Mesendoderm (in vitro differentiated cells): Measurements from ENCODE around the gene ZNF521.

Source experiments
- DNase-seq: peaks from one replicate; pipeline ENCODE4 v3.0.0; 2013
- H2AK5ac ChIP-seq: 2 replicates; pipeline ENCODE4 v1.6.1; 2013; ENCODE audit warnings: low read length, inconsistent platforms
- H2BK120ac ChIP-seq: 2 replicates; pipeline ENCODE4 v1.6.1; 2013; ENCODE audit warnings: low read depth, mild to moderate bottlenecking, low read length, moderate library complexity, mixed read lengths
- H2BK15ac ChIP-seq: replicated peaks from 2 replicates; pipeline ENCODE4 v1.6.1; 2013; ENCODE audit warnings: low read depth, mild to moderate bottlenecking, moderate library complexity
- H2BK5ac ChIP-seq: 2 replicates; pipeline ENCODE4 v1.6.1; 2013; ENCODE audit warnings: low read length, inconsistent platforms
- H3K18ac ChIP-seq: 2 replicates; pipeline ENCODE4 v1.6.1; 2013; ENCODE audit warnings: mild to moderate bottlenecking, low read length, mixed read lengths
- H3K23ac ChIP-seq: one replicate; pipeline ENCODE4 v1.6.1; 2013; ENCODE audit warnings: low read length
- H3K27ac ChIP-seq: 2 replicates; pipeline ENCODE4 v1.5.1; 2013; ENCODE audit warnings: low read depth, mild to moderate bottlenecking, inconsistent platforms, low read length, moderate library complexity
- H3K27me3 ChIP-seq: 2 replicates; pipeline ENCODE4 v1.6.1; 2013; ENCODE audit warnings: low read length, control low read depth, mild to moderate bottlenecking, inconsistent platforms; ENCODE audit not compliant: insufficient read depth, poor library complexity
- H3K36me3 ChIP-seq: 2 replicates; pipeline ENCODE4 v1.6.1; 2013; ENCODE audit warnings: low read length, inconsistent platforms; ENCODE audit not compliant: control insufficient read depth, insufficient read depth
- H3K4ac ChIP-seq: one replicate; pipeline ENCODE4 v1.6.1; 2013; ENCODE audit warnings: low read depth, mild to moderate bottlenecking, low read length, moderate library complexity
- H3K4me1 ChIP-seq: 2 replicates; pipeline ENCODE4 v1.6.1; 2013; ENCODE audit warnings: low read depth, low read length, inconsistent platforms; ENCODE audit not compliant: control insufficient read depth
- H3K4me2 ChIP-seq: 2 replicates; pipeline ENCODE4 v1.6.1; 2013; ENCODE audit warnings: low read length
- H3K4me3 ChIP-seq: 2 replicates; pipeline ENCODE4 v1.5.1; 2013; ENCODE audit warnings: mild to moderate bottlenecking, low read length
- H3K56ac ChIP-seq: one replicate; pipeline ENCODE4 v1.6.1; 2013; ENCODE audit warnings: low read length
- H3K79me1 ChIP-seq: 2 replicates; pipeline ENCODE4 v1.6.1; 2013; ENCODE audit warnings: low read length, inconsistent platforms
- H3K79me2 ChIP-seq: 2 replicates; pipeline ENCODE4 v1.6.1; 2013; ENCODE audit warnings: mild to moderate bottlenecking, low read length; ENCODE audit not compliant: control insufficient read depth, insufficient read depth
- H3K9ac ChIP-seq: 2 replicates; pipeline ENCODE4 v1.6.1; 2013; ENCODE audit warnings: low read length, inconsistent platforms
- H4K5ac ChIP-seq: one replicate; pipeline ENCODE4 v1.6.1; 2013; ENCODE audit warnings: low read length
- H4K8ac ChIP-seq: one replicate; pipeline ENCODE4 v1.6.1; 2013; ENCODE audit warnings: low read depth, mild to moderate bottlenecking, control low read depth, low read length, moderate library complexity
- WGBS: extraction: QIAGEN DNeasy Blood & Tissue Kit; methylation state at CpG from one replicate; pipeline ENCODE4 v1.1.7; 2013; ENCODE audit warnings: low lambda C conversion rate, missing lambda C conversion rate; ENCODE audit not compliant: insufficient coverage; ENCODE audit errors: extremely low coverage; 5-methylcytosine and 5-hydroxymethylcytosine counted together

The ZNF521 gene

GRCh38 chr18:25089470-25089869 is 262.5 kb downstream of the ZNF521 start:
- Histone ChIP-seq H3K56ac (no peak overlapping the region), H3K23ac (no peak overlapping the region), H4K8ac (no peak overlapping the region), H3K4me1 (no peaks in the 10 kb centered on the region), H2AK5ac (no peak overlapping the region), H2BK5ac (no peak overlapping the region), H2BK120ac (no peak overlapping the region), H3K79me2 (no peaks in the 10 kb centered on the region), H3K4me2 (no peak overlapping the region), H3K4ac (no peak overlapping the region), H4K5ac (no peak overlapping the region), H3K27me3 (no peaks in the 10 kb centered on the region), H2BK15ac (no peak overlapping the region), H3K36me3 (no peaks in the 10 kb centered on the region), H3K4me3 (no peak overlapping the region), H3K27ac (no peak overlapping the region), H3K9ac (no peak overlapping the region), H3K18ac (no peak overlapping the region), H3K79me1 (no peaks in the 10 kb centered on the region)
- DNase-seq, result no peak
- no CpG with 5 or more reads among the region's 6 CpGs for WGBS

DNA sequence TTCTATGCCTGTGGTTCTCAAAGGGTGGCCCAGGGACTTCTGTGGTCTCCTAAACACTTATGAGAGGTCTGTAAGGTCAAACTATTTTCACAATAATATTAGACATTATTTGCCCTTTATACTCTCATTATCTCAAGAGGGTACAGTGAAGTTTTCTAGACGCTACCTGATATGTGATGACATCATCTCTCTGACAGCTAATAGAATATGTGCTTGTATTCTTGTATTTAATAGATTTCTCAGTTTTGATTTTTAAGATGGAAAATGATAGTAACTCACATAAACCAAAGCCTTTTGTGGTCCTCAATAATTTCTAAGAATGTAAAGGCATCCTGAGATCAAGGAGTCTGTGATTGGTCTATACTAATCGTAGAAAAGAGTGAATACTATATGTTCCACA is 265.1 kb downstream of the ZNF521 start:
- DNase-seq, result no peak
- Histone ChIP-seq H3K27ac (no peak overlapping the region), H3K79me1 (no peaks in the 10 kb centered on the region), H2BK5ac (no peak overlapping the region), H3K18ac (no peak overlapping the region), H3K4me1 (no peaks in the 10 kb centered on the region), H3K23ac (no peak overlapping the region), H3K79me2 (no peaks in the 10 kb centered on the region), H3K4me3 (no peak overlapping the region), H3K4me2 (no peak overlapping the region), H2AK5ac (no peak overlapping the region), H4K8ac (no peak overlapping the region), H3K36me3 (no peaks in the 10 kb centered on the region), H2BK120ac (no peak overlapping the region), H3K27me3 (no peaks in the 10 kb centered on the region), H3K4ac (no peak overlapping the region), H4K5ac (no peak overlapping the region), H3K56ac (no peak overlapping the region), H2BK15ac (no peak overlapping the region), H3K9ac (no peak overlapping the region)
- WGBS, result no CpG with 5 or more reads among the region's 2 CpGs

GRCh38 chr18:25081001-25081400 is 271.0 kb downstream of the ZNF521 start:
- H3K4me2 ChIP-seq, result no peak overlapping the region
- no peak overlapping the region for H2BK120ac ChIP-seq
- H3K56ac ChIP-seq, result no peak overlapping the region
- H3K4me1 ChIP-seq, result peaks cover 7% of the 10 kb centered on the region
- no peak overlapping the region for H4K5ac ChIP-seq
- H3K79me1 ChIP-seq, result no peaks in the 10 kb centered on the region
- no peaks in the 10 kb centered on the region for H3K27me3 ChIP-seq
- no peak overlapping the region for H4K8ac ChIP-seq
- no peak overlapping the region for H2AK5ac ChIP-seq
- no peak overlapping the region for H3K9ac ChIP-seq
- no peak overlapping the region for H3K18ac ChIP-seq
- H3K79me2 ChIP-seq, result no peaks in the 10 kb centered on the region
- no peaks in the 10 kb centered on the region for H3K36me3 ChIP-seq
- H3K4me3 ChIP-seq, result no peak overlapping the region
- no CpG with 5 or more reads among the region's 8 CpGs for WGBS
- H2BK5ac ChIP-seq, result no peak overlapping the region
- no peak overlapping the region for H3K27ac ChIP-seq
- no peak overlapping the region for H2BK15ac ChIP-seq
- H3K4ac ChIP-seq, result no peak overlapping the region
- DNase-seq, result no peak
- H3K23ac ChIP-seq, result no peak overlapping the region

- no peak overlapping the region for H4K8ac ChIP-seq
- H4K5ac ChIP-seq, result no peak overlapping the region
- H3K4me2 ChIP-seq, result no peak overlapping the region
- no peak overlapping the region for H3K4ac ChIP-seq
- no peak overlapping the region for H3K56ac ChIP-seq
- H3K36me3 ChIP-seq, result no peaks in the 10 kb centered on the region
- H2BK120ac ChIP-seq, result no peak overlapping the region
- no peak overlapping the region for H2BK15ac ChIP-seq
- no peak overlapping the region for H2BK5ac ChIP-seq
- H3K79me2 ChIP-seq, result no peaks in the 10 kb centered on the region
- no peak overlapping the region for H3K18ac ChIP-seq
- no peak overlapping the region for H3K27ac ChIP-seq
- H2AK5ac ChIP-seq, result no peak overlapping the region
- H3K9ac ChIP-seq, result no peak overlapping the region
- no peak overlapping the region for H3K23ac ChIP-seq
- no CpG with 5 or more reads among the region's 10 CpGs for WGBS
- no peaks in the 10 kb centered on the region for H3K79me1 ChIP-seq
- H3K4me1 ChIP-seq, result peaks cover 7% of the 10 kb centered on the region
- H3K4me3 ChIP-seq, result no peak overlapping the region
- no peak for DNase-seq
- H3K27me3 ChIP-seq, result no peaks in the 10 kb centered on the region
Measured at GRCh38 chr18:25080211-25080610, 271.8 kb downstream of the ZNF521 start.

DNA sequence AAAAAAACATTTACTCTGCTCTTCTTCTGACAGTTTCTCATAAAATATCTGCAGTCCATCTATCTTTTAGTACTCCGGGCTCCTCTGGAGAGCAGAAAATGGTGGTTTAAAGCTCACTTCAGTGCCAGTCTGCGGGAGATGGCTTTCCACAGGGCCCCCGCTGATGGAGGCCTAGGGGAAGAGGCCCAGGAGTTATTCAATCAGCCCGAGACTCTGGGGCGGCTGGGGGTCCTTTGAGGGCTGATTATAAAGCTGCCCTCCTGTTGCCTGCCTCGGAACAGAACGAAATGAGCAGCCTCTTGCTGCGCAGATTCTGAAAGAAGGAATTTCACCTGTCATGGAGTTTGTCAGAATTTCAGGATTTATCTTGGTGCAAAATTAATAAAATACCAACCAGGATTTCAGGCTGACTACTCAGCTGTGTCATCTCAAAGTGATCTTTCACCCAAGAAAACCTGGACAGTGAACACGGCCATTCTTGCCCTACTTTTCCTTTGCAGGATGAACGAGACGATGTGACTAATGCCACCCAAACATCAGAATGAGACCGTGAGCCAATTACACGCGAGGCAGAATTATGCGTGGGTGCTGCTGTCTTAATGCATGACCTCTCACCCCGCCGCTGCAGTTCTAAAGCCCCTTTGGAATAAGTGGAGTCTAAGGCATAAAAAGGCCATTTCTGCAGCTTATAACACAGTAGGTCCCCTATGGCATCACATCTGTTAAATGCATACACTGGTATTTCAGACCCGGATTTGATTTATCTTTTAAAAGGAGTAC is 273.8 kb downstream of the ZNF521 start:
- no peak overlapping the region for H2BK120ac ChIP-seq
- peaks cover 9% of the 10 kb centered on the region for H3K4me1 ChIP-seq

More for the DNA sequence above, 273.8 kb downstream of the ZNF521 start:
- H3K4me2 ChIP-seq, result no peak overlapping the region
- H3K4me3 ChIP-seq, result no peak overlapping the region
- H3K56ac ChIP-seq, result no peak overlapping the region
- H3K79me1 ChIP-seq, result no peaks in the 10 kb centered on the region
- DNase-seq, result no peak
- no peak overlapping the region for H3K9ac ChIP-seq
- H4K8ac ChIP-seq, result no peak overlapping the region
- no CpG with 5 or more reads among the region's 18 CpGs for WGBS
- no peak overlapping the region for H3K4ac ChIP-seq
- no peak overlapping the region for H2BK15ac ChIP-seq
- H3K23ac ChIP-seq, result no peak overlapping the region
- H3K36me3 ChIP-seq, result no peaks in the 10 kb centered on the region
- H3K18ac ChIP-seq, result peak overlapping the region; percentile 32
- H3K27me3 ChIP-seq, result no peaks in the 10 kb centered on the region
- H2AK5ac ChIP-seq, result no peak overlapping the region
- H2BK5ac ChIP-seq, result no peak overlapping the region
- H3K79me2 ChIP-seq, result no peaks in the 10 kb centered on the region
- H4K5ac ChIP-seq, result no peak overlapping the region
- no peak overlapping the region for H3K27ac ChIP-seq
